GM21786 (cell line): Measurements from ENCODE around the gene NUTM1.

Experiments used
- ATAC-seq: cut with Tn5 transposase; IDR thresholded peaks from one replicate; pipeline ENCODE4 v1.9.1; 2021; ENCODE audit not compliant: unreplicated experiment

NUTM1 gene, protein sequence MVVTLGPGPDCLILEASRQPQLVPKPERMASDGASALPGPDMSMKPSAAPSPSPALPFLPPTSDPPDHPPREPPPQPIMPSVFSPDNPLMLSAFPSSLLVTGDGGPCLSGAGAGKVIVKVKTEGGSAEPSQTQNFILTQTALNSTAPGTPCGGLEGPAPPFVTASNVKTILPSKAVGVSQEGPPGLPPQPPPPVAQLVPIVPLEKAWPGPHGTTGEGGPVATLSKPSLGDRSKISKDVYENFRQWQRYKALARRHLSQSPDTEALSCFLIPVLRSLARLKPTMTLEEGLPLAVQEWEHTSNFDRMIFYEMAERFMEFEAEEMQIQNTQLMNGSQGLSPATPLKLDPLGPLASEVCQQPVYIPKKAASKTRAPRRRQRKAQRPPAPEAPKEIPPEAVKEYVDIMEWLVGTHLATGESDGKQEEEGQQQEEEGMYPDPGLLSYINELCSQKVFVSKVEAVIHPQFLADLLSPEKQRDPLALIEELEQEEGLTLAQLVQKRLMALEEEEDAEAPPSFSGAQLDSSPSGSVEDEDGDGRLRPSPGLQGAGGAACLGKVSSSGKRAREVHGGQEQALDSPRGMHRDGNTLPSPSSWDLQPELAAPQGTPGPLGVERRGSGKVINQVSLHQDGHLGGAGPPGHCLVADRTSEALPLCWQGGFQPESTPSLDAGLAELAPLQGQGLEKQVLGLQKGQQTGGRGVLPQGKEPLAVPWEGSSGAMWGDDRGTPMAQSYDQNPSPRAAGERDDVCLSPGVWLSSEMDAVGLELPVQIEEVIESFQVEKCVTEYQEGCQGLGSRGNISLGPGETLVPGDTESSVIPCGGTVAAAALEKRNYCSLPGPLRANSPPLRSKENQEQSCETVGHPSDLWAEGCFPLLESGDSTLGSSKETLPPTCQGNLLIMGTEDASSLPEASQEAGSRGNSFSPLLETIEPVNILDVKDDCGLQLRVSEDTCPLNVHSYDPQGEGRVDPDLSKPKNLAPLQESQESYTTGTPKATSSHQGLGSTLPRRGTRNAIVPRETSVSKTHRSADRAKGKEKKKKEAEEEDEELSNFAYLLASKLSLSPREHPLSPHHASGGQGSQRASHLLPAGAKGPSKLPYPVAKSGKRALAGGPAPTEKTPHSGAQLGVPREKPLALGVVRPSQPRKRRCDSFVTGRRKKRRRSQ

DNA sequence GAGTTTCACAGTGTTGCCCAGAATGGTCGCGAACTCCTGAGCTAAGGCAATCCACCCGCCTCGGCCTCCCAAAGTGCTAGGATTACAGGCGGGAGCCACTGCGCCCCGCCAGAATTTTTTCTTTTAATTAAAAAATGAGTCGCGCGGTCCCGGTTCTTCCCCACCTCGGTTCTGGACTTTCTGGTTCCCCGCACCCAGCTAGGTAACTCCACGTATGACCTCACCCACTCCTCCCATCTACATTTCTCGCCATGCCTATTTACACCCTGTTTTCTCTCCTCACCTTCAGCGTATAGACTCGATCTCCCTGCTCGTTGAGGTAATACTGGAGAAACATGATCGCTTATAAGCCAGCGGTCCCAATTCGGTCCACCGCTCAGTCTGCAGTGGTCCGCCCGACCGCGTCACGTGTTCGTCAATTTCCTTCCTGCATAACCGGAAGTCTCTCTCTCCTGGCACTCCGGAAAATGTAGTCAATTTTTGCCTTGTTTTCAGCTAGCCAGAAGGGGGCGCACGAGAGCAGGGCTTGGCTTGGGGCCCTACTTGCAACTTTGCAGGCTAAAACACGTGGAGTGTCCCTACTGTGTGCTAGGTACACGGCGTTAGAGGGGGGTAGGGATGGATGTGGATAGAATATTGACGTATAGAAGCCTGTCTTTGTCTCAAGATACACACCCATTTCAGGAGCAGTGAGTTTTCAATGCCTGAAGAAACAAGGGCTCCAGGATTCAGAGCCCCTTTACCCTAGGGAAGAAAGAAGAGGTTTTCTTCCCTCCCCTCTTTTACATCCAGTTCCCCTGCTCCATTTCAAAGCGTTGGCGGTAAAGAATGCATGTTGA lies at the start of gene NUTM1, which contains the start of gene NOP10:
Gene NUTM1 (plus strand): TSS at position 579 of the 839 bp plus-strand sequence. CDS start 382 bp downstream, outside the sequence.
Gene NOP10 (minus strand): TSS at position 400 of the 839 bp plus-strand sequence. CDS start 63 bp downstream, at position 337.
- peak; percentile 91 for ATAC-seq

DNA sequence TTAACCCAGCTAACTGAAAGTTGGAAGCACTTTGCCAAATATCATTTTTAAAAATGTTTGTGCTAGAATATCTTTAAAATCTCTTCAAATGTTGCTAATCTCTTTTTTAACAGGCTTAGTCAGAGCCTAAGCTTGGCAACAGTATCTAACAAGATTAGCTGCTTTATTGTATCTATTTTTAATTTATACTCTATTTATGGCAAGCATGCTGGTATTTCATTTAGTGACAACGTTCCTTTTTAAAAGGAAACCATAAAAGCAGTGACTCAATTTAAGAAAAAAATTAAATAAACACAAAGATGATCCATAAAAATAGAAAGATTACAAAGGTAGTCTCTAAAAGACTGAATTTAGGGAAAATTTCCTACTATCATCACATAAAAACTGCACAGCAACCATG lies 46.1 kb upstream of the NUTM1 start:
- no peak for ATAC-seq

DNA sequence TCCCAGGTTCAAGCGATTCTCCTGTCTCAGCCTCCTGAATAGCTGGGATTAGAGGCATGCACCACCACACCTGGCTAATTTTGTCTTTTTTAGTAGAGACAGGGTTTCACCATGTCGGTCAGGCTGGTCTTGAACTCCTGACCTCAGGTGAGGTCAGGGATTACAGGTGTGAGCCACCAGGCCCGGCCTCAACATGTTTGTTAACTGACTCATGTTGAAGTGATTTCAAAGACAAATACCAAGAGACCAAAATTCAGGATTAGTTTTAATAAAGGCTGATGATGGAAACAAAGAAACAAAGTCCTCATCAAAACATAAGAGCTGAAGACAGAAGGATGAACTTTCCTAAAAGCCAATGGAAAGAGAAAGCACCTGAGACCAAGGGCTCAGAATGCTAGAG lies 42.1 kb upstream of the NUTM1 start:
- ATAC-seq: no peak

DNA sequence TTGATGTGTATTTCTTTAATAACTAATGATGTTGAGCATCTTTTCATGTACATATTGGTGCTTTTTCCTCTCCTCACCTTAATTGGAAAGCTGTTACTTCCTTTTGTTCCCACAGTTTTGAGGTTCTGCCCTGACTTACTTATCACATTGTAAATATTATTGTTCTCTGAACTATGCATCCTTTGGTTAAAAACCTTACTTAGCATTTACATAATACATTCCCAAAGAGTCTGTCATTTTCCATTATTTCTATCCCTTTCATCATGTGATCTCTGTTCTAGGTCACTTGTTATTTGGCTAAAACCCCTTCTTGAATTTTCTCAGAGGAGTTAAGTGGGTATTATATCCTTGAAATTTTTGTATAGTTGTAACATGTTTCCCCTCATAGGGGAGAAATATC lies 38.5 kb upstream of the NUTM1 start:
- no peak for ATAC-seq

DNA sequence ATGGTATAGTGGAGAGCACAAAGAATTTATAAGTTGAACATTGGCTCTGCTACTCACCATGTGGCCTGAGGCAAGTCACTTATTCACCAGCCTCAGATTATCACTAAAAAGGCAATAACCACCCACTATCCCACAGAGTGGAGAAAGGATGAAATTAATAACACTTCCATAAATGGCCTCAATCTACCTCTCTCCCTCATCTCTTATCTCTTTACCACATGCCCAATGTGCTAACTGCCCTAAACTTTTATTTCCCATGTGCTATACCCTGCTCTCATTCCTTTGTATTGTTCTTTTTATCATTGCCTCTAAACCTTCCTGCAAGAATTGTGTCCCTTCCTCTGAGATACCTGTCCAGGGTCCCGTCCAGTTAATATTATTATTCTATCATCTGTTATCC lies 31.6 kb upstream of the NUTM1 start:
- no peak for ATAC-seq

DNA sequence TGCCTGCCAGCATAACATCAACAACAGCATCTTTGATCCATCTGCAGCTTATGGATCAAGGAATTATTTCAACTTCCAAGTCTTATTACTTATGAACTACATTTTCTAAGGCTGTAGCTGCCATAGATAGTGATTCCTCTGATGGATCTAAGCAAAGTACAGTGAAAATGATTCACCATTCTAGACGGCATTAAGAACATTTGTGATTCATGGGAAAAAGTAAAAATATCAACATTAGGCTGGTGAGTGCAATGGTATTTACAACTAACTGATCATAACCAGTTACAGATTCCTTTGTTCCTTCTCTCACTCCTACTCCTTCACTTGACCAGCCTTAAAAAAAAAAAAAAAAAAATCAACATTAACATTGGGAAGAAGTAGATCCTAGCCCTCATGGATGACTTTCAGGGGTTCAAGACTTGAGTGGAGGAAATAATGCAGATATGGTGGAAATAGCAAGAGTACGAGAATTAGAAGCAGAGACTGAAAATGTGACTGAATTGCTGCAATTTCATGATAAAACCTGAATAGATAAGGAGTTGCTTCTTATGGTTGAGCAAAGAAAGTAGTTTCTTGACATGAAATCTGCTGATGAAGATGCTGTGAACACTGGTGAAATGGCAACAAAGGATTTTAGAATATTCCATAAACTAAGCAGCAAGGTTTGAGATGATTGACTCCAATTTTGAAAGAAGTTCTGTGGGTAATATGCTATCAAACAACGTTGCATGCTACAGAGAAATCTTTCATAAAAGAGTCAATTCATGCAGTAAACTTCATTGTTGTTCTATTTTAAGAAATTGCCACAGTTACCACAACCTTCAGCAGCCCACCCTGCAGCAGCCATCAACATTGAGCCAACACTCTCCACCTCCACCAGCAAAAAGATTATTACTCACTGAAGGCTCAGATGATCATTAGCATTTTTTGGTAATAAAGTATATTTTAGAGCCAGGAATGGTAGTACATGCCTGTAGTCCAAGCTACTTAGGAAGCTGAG lies 28.3 kb upstream of the NUTM1 start:
- ATAC-seq: no peak

DNA sequence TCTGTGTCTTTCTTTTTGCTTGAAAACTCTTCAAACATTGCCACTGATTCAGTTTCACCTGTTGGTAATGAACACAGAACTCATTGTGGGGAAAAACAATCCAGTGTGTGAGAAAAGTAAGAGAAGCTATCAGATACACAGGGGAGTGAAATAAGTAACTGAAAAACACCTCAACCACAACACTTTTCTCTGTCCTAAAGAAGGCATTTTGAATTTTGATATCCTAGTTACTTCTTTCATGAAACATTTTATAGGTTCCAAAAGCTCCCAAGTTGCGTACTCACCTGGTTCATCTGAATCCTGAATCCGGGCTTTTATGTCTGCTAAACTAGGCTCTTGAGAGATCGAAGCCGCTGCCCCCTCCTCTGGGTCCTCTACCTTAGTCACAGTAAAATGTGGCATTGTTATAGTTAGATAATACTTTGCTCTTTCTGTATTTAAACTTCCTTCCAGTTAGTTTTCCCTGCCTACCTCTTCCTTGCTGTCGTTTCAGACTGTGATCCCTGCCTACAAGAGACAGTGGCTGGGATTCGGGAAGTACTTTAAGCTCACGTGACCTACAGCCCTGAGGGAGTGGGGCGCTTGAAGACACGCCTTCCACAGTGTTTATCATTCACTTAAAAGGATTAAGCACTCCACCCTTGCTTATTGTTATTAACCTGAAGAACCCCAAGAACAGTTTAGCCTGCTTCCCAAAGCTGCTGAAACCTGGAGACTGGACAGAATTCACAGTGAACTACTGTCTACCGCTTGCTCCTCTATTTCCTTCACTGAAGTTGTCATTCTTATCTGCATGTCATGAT lies 24.6 kb upstream of the NUTM1 start:
- peak; percentile 68 for ATAC-seq

DNA sequence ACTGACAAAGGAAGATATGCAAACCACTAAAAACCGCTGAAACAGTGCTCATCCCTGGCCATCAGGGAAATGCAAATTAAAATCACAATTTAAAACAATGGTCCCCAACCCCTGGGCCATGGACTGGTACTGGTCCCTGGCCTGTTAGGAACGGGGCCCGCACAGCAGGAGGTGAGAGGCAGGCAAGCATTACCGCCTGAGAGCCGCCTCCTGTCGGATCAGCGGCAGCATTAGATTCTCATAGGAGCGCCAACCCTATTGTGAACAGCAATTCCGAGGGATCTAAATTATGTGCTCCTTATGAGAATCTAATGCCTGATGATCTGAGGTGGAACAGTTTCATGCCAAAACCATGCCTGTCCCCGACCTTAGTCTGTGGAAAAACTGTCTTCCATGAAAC lies 19.9 kb upstream of the NUTM1 start:
- ATAC-seq: no peak

DNA sequence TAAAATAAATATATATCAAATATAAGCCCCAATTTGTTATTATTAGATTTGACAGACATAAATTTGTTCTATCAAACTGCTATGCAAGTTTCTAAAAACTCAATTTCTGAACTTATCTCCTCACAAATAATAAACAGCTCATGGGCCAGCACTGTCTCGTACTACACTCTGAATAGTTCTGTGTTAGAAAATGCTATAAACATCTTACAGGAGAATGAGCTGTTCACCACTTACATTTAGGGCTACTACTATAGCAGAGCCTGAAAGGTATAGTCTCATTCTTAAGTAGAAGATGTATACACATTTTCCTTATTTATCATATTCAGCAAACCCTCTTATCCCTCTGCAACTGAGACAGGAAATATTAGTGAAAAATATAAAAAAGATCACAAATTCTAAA lies 18.2 kb upstream of the NUTM1 start:
- no peak for ATAC-seq

DNA sequence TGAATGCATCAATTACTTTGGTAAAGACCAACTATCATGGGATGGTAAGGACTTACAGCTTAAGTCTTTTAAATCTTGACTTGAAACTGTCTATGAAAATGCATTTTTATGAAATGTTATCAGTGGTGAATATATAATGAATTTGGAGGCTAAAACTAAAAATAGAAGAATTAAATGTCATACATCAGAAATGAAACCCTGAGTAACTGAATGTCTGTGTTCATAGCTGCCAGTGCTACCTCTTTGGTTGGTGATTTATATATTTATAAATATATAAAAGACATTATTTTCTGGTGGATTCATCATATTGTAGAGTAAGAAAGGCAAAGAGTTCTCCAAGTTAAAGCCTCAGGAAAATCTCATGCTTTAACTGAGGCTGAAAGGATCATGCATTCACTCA lies 17.7 kb upstream of the NUTM1 start:
- no peak for ATAC-seq

DNA sequence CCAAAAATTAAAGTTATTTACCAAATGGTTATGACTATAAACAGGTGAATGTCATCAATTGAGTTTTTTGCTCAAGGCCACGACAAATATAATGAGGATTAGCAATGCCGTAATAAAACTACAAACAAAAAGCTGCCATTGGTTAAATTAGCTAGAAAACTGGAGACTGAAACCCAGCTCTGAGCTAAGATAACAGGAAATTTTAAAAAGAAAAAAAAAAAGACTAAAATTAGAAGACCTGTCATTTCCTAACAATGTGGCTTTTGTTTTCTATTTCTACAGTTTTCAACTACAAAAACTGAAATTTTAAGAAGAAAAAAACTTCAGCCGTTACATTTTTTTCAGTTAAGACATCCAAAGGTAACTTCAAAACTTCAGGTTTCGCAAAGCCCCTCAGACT lies 15.2 kb upstream of the NUTM1 start:
- no peak for ATAC-seq

DNA sequence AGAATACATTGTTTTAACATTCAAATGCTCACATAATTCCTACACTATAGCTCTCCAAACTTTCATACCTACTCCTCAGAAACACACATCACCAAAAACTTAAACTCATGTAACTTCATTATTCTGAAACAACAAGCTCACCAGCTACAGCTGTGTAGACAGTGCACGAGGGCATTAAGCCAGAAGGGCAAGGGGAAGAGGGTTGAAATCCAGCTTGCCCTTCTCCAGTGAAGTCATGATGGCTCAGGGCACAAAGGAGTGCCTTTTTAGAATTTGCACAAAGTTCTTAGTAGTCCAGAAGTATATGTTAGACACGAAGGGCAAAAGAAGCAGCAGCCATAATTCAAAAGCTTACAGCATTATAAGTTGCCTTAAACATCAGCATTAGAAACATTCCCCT lies 14.1 kb upstream of the NUTM1 start:
- no peak for ATAC-seq

DNA sequence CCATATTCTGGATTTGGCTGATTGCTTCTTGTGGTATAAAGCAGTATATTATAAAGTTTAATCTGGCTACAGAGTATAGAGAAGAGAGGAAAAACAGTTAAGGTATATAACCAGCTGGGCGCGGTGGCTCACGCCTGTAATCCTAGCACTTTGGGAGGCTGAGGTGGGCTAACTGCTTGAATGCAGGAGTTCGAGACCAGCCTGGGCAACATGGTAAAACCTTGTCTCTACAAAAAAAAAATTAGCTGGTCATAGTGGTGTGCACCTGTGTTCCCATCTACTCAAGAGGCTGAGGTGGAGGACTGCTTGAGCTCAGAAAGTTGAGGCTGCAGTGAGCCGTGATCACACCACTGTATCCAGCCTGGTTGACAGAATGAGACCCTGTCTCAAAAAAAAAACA lies 12.8 kb upstream of the NUTM1 start:
- ATAC-seq: no peak

DNA sequence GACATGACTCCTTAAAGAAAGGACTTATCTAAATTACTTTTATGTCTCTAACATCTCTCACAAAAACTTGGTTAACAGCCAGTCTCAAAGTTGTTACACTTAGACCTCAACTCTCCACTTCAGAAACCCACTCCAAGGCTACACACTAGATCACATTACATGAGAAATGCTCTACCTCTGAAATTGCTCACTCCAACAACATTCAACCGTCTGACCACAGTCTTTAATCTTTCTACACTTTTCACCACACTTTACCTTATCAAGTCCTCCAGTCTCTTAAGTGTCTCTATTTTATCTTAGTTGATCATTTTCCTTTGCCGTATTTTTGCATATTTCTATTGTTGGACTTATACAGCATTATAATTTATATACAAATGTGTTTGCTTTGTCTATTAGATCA lies 11.3 kb upstream of the NUTM1 start:
- ATAC-seq: no peak

DNA sequence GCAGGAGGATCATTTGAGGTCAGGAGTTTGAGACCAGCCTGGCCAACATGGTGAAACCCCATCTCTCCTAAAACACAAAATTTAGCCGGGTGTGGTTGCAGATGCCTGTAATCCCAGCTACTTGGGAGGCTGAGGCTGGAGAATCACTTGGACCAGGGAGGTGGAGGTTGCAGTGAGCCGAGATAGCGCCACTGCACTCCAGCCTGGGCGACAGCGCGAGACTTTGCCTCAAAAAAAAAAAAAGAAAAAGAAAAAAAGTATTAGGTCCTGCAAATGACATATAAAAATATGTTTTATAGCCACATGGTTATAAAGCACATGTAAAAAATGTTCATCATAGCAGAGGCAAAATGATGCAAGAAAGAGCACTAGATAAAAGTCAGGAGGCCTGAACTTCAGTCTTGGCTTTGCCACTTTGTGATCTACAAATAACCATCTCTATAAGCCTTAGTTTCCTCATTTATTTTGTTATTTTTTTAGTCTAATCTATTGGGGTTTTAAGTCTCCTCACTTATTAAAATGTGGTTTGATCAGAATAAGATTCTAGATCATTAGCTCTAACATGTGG lies 10.5 kb upstream of the NUTM1 start:
- no peak for ATAC-seq

DNA sequence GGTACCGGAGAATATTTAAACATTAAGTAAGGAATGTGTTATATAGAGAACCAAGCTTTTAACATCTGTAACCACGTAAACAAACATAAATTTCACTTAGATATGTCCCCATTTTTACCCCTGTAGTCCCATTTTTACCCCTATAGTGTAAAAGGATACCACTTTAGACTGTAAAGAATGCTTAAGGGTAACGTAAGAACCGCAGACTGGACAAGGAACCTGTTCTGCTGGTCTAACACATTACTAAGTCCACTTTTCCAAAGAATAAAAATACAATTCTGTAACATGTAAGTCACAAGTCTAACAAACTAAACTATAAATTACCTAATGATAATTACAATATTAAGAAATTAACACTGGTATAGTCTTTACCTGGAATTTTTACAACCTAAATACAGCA lies 8.4 kb upstream of the NUTM1 start:
- ATAC-seq: no peak

DNA sequence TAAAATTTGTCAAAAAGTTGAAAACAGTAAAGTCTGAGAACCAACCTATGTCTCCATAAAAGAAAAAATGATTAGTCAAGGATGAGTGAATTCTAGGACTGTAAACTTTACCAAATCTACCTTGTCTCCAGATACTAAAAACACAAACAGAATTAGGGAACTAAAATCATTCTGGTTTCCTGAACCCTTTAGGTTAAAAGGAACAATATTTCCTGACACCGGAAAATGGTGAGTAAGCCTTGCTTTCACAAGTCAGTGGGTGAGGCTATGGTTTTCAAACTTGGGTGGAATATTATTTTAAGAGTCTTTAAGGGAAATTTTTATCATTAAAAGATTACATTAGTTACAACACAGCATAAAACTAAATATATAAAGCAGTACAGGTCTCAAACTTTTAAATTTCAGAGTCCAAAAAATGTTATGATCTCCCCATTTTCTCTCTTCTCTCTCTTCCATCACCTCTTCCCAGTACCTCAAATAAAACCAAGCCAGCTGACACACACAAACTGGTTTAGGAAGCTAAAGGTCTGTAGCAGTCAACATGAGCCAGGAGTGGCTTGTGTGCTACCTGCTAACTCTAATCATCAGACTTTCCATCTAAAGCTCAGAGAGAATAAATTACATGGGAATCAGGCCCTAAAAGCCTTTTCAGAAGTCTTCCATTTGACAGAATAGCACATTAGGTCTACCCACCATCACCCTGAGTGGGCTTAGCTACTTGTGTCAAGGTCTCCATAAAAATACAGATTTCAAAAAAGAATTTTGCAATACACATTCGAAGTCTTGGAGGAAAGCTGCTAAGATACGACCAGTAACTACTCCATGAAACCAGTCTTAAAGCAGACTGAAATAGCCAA lies 7.7 kb upstream of the NUTM1 start:
- no peak for ATAC-seq
